Measurements from ENCODE around the gene CCDC180.
A peak's percentile ranks its signal among the peaks of the same experiment; 100 is the strongest.
"Not testable (repeated sequence)": the region's sequence is repeated elsewhere in the genome, so short reads cannot be mapped to it uniquely, and the experiment has no call there.

The CCDC180 gene

DNA sequence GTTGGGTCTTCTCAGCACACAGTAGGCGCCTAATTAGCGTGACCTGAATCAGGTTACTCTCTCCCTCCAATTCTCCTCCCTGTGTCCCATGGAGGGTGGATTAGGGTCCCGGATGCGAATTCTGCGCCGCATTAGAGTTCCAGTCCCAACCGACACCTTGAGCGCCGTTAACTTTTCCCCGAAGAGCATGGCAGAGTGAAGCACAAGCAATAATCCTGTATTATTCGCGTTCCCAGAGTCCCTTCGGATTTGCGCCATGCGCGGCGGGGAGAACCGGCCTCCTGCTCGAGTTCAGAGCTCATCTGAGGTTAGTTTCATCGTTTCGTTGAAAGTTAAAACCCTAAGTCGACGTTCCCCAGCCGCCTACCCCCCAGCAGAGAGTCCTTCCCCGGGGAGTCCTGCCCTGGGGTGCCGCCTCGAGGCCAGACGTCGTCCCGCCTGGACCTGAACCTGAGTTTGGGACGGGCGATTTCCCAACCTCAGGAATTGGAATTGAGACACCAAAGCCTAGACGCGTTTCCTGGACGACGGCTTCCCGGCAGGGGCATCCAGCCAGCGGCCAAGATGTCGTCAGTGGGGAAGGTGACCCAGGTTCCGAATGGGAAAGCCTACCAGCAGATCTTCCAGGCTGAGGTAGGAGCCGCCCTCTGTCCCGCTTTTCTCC is at the start of gene CCDC180:
Gene CCDC180 (plus strand): TSS at position 160 of the 664 bp plus-strand sequence. CDS start 405 bp downstream, at position 565.
- Histone ChIP-seq H3K36me3 (ENCODE audit: control insufficient read depth in 1 of 2, insufficient read depth in 2 of 2, low read length in 2 of 2) (peaks cover 4 to 23% of the 10 kb centered on the region in 2 donors), H3K9me3 (ENCODE audit: control insufficient read depth in 1 of 2, low read length in 2 of 2) (no peaks in the 10 kb centered on the region), H3K4me1 (ENCODE audit: control insufficient read depth in 1 of 2, insufficient read depth in 2 of 2, low read length in 2 of 2) (peaks cover 0 to 8% of the 10 kb centered on the region in 2 donors), H3K27ac (ENCODE audit: low read length) (no peak within 1 kb of the TSS), H3K4me3 (ENCODE audit: low read depth in 1 of 2, low read length in 2 of 2) (peak within 1 kb of the TSS; percentile 37 to 47), H3K27me3 (ENCODE audit: low read depth, low read length) (no peaks in the 10 kb centered on the region)

DNA sequence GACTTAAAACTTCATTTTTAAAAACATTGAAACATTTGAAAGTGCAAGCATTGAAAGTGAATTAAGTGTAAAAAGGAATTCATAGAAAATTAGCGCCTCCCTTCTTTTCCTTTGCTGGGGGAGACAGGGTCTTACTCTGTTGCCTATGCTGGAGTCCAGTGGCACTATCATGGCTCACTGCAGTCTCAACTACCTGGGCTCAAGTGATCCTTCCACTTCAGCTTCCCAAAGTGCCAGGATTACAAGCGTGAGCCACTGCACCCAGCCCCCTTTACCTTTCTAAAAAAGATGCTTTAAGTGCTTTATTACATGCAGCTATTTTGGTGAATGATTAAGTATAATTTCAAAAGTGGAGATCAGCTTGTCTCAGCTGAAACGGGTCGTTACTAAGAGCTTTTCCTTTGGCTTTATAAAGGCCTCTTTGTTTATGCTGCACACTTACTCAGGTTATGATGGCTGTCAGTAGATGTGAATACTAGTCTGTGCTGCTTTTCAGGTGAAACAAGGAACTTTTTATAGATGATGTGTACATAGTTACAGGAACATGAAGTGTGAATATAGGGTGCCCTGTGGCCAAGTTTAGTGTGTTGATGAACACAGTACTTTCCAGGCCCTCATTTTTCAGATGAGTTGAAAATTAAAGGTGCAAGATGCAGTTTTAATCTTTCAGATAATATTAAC is 47.5 kb upstream of the CCDC180 start:
- not testable (repeated sequence) for H3K36me3 ChIP-seq (ENCODE audit: control insufficient read depth in 1 of 2, insufficient read depth in 2 of 2, low read length in 2 of 2); H3K4me1 ChIP-seq (ENCODE audit: control insufficient read depth in 1 of 2, insufficient read depth in 2 of 2, low read length in 2 of 2); H3K27ac ChIP-seq (ENCODE audit: low read length); H3K9me3 ChIP-seq (ENCODE audit: control insufficient read depth in 1 of 2, low read length in 2 of 2); H3K27me3 ChIP-seq (ENCODE audit: low read depth, low read length); H3K4me3 ChIP-seq (ENCODE audit: low read depth in 1 of 2, low read length in 2 of 2)

DNA sequence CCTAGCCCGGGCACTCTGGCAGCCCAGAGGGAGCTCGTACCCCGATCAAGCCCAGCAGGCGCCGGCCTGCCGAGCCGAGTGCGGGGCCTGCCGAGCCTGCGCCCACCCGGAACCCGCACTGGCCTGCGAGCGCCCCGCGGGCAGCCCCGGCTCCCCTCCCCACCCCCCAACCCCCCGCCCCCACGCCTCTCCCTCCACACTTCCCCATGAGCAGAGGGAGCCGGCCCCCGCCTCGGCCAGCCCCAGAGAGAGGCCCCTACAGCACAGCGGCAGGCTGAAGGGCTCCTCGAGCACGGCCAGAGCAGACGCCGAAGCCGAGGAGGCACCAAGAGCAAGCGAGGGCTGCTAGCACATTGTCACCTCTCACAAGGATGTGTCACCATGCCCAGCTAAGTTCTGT is 36.2 kb upstream of the CCDC180 start:
- Histone ChIP-seq H3K9me3 (ENCODE audit: control insufficient read depth in 1 of 2, low read length in 2 of 2) (no peaks in the 10 kb centered on the region), H3K27me3 (ENCODE audit: low read depth, low read length) (no peaks in the 10 kb centered on the region), H3K4me3 (ENCODE audit: low read depth in 1 of 2, low read length in 2 of 2) (no peak overlapping the region), H3K36me3 (ENCODE audit: control insufficient read depth in 1 of 2, insufficient read depth in 2 of 2, low read length in 2 of 2) (peaks cover 0 to under 1% of the 10 kb centered on the region in 2 donors), H3K27ac (ENCODE audit: low read length) (no peak overlapping the region), H3K4me1 (ENCODE audit: control insufficient read depth in 1 of 2, insufficient read depth in 2 of 2, low read length in 2 of 2) (no peaks in the 10 kb centered on the region)

DNA sequence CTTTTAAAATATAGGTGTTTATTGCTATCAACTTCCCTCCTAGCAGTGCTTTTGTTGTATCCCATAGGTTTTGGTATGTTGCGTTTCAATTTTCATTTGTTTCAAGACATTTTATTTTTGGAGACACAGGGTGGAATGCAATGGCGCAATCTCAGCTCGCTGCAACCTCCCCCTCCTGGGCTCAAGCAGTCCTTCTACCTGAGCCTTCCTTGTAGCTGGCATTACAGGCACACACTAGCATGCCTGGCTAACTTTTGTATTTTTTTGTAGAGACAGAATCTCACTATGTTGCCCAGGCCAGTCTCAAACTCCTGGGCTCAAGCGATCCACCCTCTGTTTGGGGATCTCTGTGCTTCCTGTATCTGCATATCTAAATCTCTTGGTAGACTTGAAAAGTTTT is 35.4 kb upstream of the CCDC180 start:
- H3K4me1 ChIP-seq (ENCODE audit: control insufficient read depth in 1 of 2, insufficient read depth in 2 of 2, low read length in 2 of 2), result no peaks in the 10 kb centered on the region
- H3K4me3 ChIP-seq (ENCODE audit: low read depth in 1 of 2, low read length in 2 of 2), result no peak overlapping the region
- no peaks in the 10 kb centered on the region for H3K9me3 ChIP-seq (ENCODE audit: control insufficient read depth in 1 of 2, low read length in 2 of 2)
- H3K36me3 ChIP-seq (ENCODE audit: control insufficient read depth in 1 of 2, insufficient read depth in 2 of 2, low read length in 2 of 2), result peaks cover 0 to 8% of the 10 kb centered on the region in 2 donors
- no peak overlapping the region for H3K27ac ChIP-seq (ENCODE audit: low read length)
- no peaks in the 10 kb centered on the region for H3K27me3 ChIP-seq (ENCODE audit: low read depth, low read length)

DNA sequence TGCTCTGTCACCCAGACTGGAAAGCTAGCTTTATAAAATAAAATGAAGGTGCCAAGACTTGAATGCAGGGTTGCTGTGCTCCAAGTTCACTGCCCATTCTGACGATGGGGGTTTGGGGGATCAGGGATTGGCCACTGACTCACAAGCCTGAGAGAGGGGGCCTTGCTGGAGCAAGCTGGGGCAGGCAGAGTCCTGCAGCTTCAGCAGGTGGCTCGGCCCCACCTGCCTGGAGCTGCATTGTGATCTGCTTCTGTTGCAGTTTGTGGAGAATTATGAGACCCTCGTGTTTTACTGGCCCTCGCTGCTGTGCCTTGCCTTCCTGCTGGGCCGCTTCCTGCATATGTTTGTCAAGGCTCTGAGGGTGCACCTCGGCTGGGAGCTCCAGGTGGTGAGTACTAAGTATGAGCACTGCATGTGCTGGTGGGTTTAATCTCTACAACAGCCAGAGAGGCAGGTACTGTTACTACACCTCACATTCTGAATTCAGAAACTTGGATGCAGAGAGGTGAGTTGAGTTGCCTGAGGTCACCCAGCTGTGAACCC is 31.1 kb upstream of the CCDC180 start:
- no peaks in the 10 kb centered on the region for H3K9me3 ChIP-seq (ENCODE audit: control insufficient read depth in 1 of 2, low read length in 2 of 2)
- H3K4me3 ChIP-seq (ENCODE audit: low read depth in 1 of 2, low read length in 2 of 2), result no peak overlapping the region
- peaks cover 30 to 45% of the 10 kb centered on the region in 2 donors for H3K36me3 ChIP-seq (ENCODE audit: control insufficient read depth in 1 of 2, insufficient read depth in 2 of 2, low read length in 2 of 2)
- no peak overlapping the region for H3K27ac ChIP-seq (ENCODE audit: low read length)
- H3K4me1 ChIP-seq (ENCODE audit: control insufficient read depth in 1 of 2, insufficient read depth in 2 of 2, low read length in 2 of 2), result no peaks in the 10 kb centered on the region
- H3K27me3 ChIP-seq (ENCODE audit: low read depth, low read length), result no peaks in the 10 kb centered on the region

DNA sequence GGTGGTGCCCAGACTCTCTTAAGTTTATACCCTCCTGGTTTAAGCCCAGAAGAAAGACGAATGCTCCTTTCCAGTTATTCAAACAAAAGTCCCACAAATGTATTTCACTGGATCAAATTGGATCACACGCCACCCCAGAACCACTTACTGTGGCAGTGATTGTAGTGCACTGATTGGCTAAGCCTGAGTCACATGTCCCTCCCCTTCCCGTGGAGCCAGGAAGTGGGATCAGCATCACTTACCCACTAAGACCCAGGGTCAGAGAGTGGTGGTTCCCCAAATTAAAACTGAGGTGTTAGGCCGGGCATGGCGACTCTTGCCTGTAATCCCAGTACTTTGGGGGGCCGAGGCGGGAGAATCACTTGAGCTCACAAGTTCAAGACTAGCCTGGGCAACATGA is 29.5 kb upstream of the CCDC180 start:
- Histone ChIP-seq H3K27me3 (ENCODE audit: low read depth, low read length) (no peaks in the 10 kb centered on the region), H3K36me3 (ENCODE audit: control insufficient read depth in 1 of 2, insufficient read depth in 2 of 2, low read length in 2 of 2) (peaks cover 34 to 58% of the 10 kb centered on the region in 2 donors), H3K27ac (ENCODE audit: low read length) (no peak overlapping the region), H3K9me3 (ENCODE audit: control insufficient read depth in 1 of 2, low read length in 2 of 2) (no peaks in the 10 kb centered on the region), H3K4me1 (ENCODE audit: control insufficient read depth in 1 of 2, insufficient read depth in 2 of 2, low read length in 2 of 2) (no peaks in the 10 kb centered on the region), H3K4me3 (ENCODE audit: low read depth in 1 of 2, low read length in 2 of 2) (no peak overlapping the region)

DNA sequence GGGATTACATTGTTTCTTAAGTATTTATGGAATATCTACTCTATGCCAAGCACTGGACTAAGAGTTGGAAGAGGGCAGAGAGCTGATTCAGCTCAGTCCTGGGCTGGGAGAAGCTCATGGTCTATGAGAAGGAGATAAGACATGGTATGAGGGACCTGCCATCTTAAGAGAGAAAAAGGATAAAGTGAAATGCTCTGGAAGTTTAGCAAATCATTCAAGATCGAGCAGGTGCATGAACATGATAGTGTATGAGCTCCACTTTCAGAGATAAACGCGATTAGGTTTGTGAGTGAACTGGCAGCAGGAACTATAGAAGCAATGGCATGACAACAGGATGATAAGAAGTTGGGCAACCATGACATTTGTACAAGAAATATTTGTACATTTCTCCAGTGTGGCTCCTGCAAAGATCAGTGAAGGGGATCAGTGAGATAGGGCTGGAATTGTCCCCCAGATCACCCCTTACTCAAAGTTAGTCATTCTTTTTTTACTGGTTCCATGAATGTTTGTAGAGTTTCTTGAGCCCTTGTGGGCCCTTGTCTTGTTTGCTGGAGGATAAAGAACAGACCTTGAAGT is 26.6 kb upstream of the CCDC180 start:
- no peak overlapping the region for H3K4me3 ChIP-seq (ENCODE audit: low read depth in 1 of 2, low read length in 2 of 2)
- H3K27ac ChIP-seq (ENCODE audit: low read length), result no peak overlapping the region
- peaks cover 0 to 5% of the 10 kb centered on the region in 2 donors for H3K9me3 ChIP-seq (ENCODE audit: control insufficient read depth in 1 of 2, low read length in 2 of 2)
- H3K36me3 ChIP-seq (ENCODE audit: control insufficient read depth in 1 of 2, insufficient read depth in 2 of 2, low read length in 2 of 2), result peaks cover 37 to 82% of the 10 kb centered on the region in 2 donors
- H3K27me3 ChIP-seq (ENCODE audit: low read depth, low read length), result no peaks in the 10 kb centered on the region
- H3K4me1 ChIP-seq (ENCODE audit: control insufficient read depth in 1 of 2, insufficient read depth in 2 of 2, low read length in 2 of 2), result no peaks in the 10 kb centered on the region

DNA sequence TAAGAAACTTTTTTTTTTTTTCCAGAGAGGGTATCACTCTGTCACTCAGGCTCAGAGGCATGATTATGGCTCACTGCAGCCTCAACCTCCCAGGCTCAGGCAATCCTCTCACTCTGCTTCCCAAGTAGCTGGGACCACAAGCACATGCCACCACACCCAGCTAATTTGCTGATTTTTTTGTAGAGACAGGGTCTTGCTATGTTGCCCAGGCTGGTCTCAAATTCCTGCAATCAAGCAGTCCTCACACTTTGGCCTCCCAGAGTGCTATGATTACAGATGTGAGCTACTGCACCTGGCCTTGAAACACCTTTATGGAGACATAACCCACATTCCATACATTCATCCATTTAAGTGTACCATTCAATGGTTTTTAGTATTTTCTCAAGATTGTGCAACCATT is 23.7 kb upstream of the CCDC180 start:
- no peak overlapping the region for H3K27ac ChIP-seq (ENCODE audit: low read length)

DNA sequence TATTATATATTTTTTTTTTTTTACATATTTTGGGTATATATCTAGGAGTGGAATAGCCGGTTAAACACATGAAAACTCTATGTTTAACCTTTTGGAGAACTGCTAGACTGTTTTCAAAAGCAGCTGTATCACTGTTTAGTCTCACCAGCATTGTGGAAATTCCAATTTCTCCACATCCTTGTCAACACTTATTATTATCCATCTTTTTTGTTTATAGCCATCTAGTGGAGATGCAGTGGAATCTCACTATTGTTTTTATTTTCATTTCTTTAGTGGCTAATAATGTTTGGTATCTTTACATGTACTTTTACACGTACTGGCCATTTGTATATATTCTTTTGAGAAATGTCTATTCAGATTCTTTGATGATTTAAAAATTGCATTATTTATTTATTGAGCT is 22.7 kb upstream of the CCDC180 start:
- no peaks in the 10 kb centered on the region for H3K27me3 ChIP-seq (ENCODE audit: low read depth, low read length)
- H3K9me3 ChIP-seq (ENCODE audit: control insufficient read depth in 1 of 2, low read length in 2 of 2), result peaks cover 0 to 5% of the 10 kb centered on the region in 2 donors
- no peak overlapping the region for H3K4me3 ChIP-seq (ENCODE audit: low read depth in 1 of 2, low read length in 2 of 2)
- peaks cover 36 to 70% of the 10 kb centered on the region in 2 donors for H3K36me3 ChIP-seq (ENCODE audit: control insufficient read depth in 1 of 2, insufficient read depth in 2 of 2, low read length in 2 of 2)
- H3K4me1 ChIP-seq (ENCODE audit: control insufficient read depth in 1 of 2, insufficient read depth in 2 of 2, low read length in 2 of 2), result no peaks in the 10 kb centered on the region
- H3K27ac ChIP-seq (ENCODE audit: low read length), result no peak overlapping the region

More for the DNA sequence above, 23.7 kb upstream of the CCDC180 start:
- Histone ChIP-seq H3K36me3 (ENCODE audit: control insufficient read depth in 1 of 2, insufficient read depth in 2 of 2, low read length in 2 of 2) (peaks cover 40 to 76% of the 10 kb centered on the region in 2 donors), H3K27me3 (ENCODE audit: low read depth, low read length) (no peaks in the 10 kb centered on the region), H3K4me1 (ENCODE audit: control insufficient read depth in 1 of 2, insufficient read depth in 2 of 2, low read length in 2 of 2) (no peaks in the 10 kb centered on the region), H3K9me3 (ENCODE audit: control insufficient read depth in 1 of 2, low read length in 2 of 2) (peaks cover 0 to 5% of the 10 kb centered on the region in 2 donors), H3K4me3 (ENCODE audit: low read depth in 1 of 2, low read length in 2 of 2) (no peak overlapping the region)

DNA sequence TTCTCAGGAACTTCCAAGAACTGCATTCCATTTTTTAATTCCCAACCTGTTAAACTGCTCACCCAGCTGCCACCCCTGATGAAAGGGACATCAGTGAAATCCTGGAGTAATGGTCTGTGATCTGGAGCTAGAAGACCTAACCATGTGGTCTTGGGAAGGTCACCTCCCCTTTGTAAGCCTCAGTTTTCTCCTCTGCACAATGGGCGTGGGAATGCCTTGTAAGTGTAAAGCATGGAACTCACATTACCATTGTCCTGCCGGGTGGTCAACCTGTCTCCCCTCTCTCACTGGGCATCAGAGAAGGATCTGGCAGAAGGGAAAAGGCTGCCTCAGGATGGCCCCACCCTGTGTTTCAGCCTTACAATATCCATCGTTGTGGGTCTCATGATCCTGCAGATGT is 15.3 kb upstream of the CCDC180 start:
- Histone ChIP-seq H3K4me3 (ENCODE audit: low read depth in 1 of 2, low read length in 2 of 2) (no peak overlapping the region), H3K36me3 (ENCODE audit: control insufficient read depth in 1 of 2, insufficient read depth in 2 of 2, low read length in 2 of 2) (peaks cover 30 to 68% of the 10 kb centered on the region in 2 donors), H3K9me3 (ENCODE audit: control insufficient read depth in 1 of 2, low read length in 2 of 2) (peaks cover 0 to 2% of the 10 kb centered on the region in 2 donors), H3K27me3 (ENCODE audit: low read depth, low read length) (no peaks in the 10 kb centered on the region), H3K27ac (ENCODE audit: low read length) (no peak overlapping the region), H3K4me1 (ENCODE audit: control insufficient read depth in 1 of 2, insufficient read depth in 2 of 2, low read length in 2 of 2) (peaks cover 0 to 7% of the 10 kb centered on the region in 2 donors)

DNA sequence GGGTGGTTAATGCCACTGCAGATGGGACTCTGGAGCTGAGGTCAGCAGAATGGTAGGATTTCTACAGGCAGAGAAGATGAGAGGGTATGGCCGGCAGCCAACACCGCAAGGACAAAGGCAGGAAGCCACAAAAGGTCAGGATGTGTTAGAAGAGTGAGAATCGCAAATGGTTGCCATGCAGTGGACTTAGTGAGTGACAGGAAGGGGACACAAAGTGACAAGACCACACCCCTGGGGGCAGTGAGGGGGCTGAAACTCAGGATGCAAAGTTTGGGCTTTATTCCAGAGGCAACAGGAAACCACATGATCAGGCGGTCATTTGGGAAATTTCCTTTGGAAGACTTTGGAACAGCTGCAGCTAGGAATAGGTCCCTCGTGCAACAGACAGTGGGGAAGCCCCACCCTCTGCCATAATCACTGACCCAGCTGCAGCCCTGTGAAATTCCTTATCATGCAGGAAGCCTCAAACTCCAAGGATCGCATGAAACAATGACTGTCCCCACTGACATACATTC is 14.2 kb upstream of the CCDC180 start:
- Histone ChIP-seq H3K27ac (ENCODE audit: low read length) (no peak overlapping the region), H3K4me1 (ENCODE audit: control insufficient read depth in 1 of 2, insufficient read depth in 2 of 2, low read length in 2 of 2) (peaks cover 0 to 7% of the 10 kb centered on the region in 2 donors), H3K27me3 (ENCODE audit: low read depth, low read length) (no peaks in the 10 kb centered on the region), H3K36me3 (ENCODE audit: control insufficient read depth in 1 of 2, insufficient read depth in 2 of 2, low read length in 2 of 2) (peaks cover 22 to 58% of the 10 kb centered on the region in 2 donors), H3K4me3 (ENCODE audit: low read depth in 1 of 2, low read length in 2 of 2) (no peak overlapping the region), H3K9me3 (ENCODE audit: control insufficient read depth in 1 of 2, low read length in 2 of 2) (peaks cover 6 to 11% of the 10 kb centered on the region in 2 donors)
